ENCODE results near the gene WFDC1. TPM values are rescaled to one million over a fixed set of nuclear protein-coding genes. Genes with fewer than 3 reads are reported as not detected.

The WFDC1 gene
- total RNA-seq = not detected

DNA sequence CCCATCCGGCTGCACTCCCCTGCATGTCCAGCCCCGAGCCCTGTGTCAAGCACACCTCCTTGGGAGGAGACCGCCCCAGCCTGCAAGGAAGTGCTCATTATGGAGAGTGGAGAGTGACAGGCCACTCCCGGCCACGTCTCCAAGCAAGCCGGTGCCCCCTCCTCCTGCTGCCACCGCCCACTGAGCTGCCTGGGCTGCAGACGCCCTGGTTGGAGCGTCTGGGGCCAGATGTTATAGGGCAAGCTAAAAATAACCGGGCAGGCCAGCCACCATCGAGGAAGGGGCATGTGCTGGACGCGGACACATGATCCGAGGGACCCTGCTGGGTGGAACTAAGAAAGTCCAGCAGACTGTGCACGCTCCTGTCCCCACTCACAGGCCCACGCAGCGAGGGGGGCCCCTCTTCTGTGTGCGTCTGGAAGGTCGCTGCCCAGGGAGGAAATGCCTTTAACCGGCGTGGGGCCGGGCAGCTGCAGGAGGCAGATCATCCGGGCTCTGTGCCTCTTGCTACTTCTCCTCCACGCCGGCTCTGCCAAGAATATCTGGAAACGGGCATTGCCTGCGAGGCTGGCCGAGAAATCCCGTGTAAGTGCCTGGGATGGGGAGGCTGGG is at the start of gene WFDC1:
Gene WFDC1 (plus strand): TSS at position 348 of the 612 bp plus-strand sequence. CDS start 94 bp downstream, at position 442.
- no peak for DNase-seq
- peaks cover 9% of the 10 kb centered on the region for H3K4me1 Mint-ChIP-seq (ENCODE audit: low read depth)
- H3K36me3 Mint-ChIP-seq = no peaks in the 10 kb centered on the region
- peaks cover 47% of the 10 kb centered on the region for H3K27me3 Mint-ChIP-seq
- intact Hi-C loops (cut with micrococcal nuclease) = no loop called here
- ChIA-PET CTCF (interaction anchor here (0.7 kb wide), 1 partner anchor 333 kb away, joined by 3 read pairs; no protein-coding TSS in a partner anchor), POLR2A (no interaction called here)
- H3K9me3 Mint-ChIP-seq = no peaks in the 10 kb centered on the region
- no peak within 1 kb of the TSS for H3K27ac Mint-ChIP-seq
- H3K4me3 Mint-ChIP-seq = no peak within 1 kb of the TSS

DNA sequence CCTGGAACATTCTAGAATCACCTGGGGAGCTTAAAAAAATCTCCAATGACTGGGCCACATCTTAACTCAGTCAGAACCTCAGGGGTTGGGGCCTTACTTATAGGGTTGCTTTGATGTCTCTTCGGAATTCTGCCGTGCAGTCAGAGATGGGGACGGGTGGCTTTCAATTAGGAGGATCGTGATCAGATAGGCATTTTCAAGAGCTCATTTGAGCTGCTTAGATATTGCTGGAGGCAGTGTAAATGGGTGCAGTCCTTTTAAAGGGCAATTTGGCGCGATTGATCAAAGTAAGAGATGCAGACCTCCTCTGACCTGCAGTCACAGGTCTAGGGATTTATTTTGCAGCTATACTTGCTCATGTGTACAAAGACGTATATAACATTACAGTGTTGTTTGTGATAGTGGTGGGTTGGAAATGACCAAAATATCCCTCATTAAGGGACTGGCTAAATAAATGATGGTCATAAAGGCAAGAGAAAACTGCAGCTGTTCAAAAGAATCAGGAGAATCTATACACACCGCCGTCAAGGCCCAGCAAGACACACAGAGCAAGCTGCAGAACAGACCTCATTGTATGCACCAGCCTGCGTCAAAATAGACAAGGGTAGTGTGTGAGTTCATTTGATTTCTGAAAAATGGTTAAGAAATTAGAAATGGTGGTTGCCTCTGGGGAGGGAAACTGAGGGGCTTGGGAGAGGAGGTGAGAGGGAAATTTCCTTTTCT is 48.6 kb upstream of the WFDC1 start:
- no peak for DNase-seq
- no peak overlapping the region for H3K27ac Mint-ChIP-seq
- H3K27me3 Mint-ChIP-seq = peaks cover 8% of the 10 kb centered on the region
- no peak overlapping the region for H3K4me3 Mint-ChIP-seq
- ChIA-PET POLR2A (no interaction called here), CTCF (interaction anchor here (1.2 kb wide), 1 partner anchor 31 kb away, joined by 3 read pairs; no protein-coding TSS in a partner anchor)
- intact Hi-C loops (cut with micrococcal nuclease) = no loop called here
- H3K4me1 Mint-ChIP-seq (ENCODE audit: low read depth) = no peaks in the 10 kb centered on the region
- no peaks in the 10 kb centered on the region for H3K36me3 Mint-ChIP-seq
- peaks cover 4% of the 10 kb centered on the region for H3K9me3 Mint-ChIP-seq

- Mint-ChIP-seq H3K27me3 (peaks cover 11% of the 10 kb centered on the region), H3K4me3 (no peak overlapping the region), H3K9me3 (peaks cover 4% of the 10 kb centered on the region), H3K36me3 (no peaks in the 10 kb centered on the region), H3K4me1 (ENCODE audit: low read depth) (no peaks in the 10 kb centered on the region), H3K27ac (no peak overlapping the region)
- ChIA-PET CTCF (no interaction called here), POLR2A (no interaction called here)
- DNase-seq = no peak
- intact Hi-C loops (cut with micrococcal nuclease) = no loop called here
These were observed 48.0 kb upstream of the WFDC1 start for GRCh38 chr16:84246679-84247077.

- no peaks in the 10 kb centered on the region for H3K4me1 Mint-ChIP-seq (ENCODE audit: low read depth)
- no peak overlapping the region for H3K27ac Mint-ChIP-seq
- no peaks in the 10 kb centered on the region for H3K36me3 Mint-ChIP-seq
- CTCF ChIA-PET = no interaction called here
- POLR2A ChIA-PET = no interaction called here
- no peak overlapping the region for H3K4me3 Mint-ChIP-seq
- peaks cover 4% of the 10 kb centered on the region for H3K9me3 Mint-ChIP-seq
- intact Hi-C loops (cut with micrococcal nuclease) = no loop called here
- no peak for DNase-seq
- peaks cover 12% of the 10 kb centered on the region for H3K27me3 Mint-ChIP-seq
These were observed 47.3 kb upstream of the WFDC1 start for GRCh38 chr16:84247331-84247730.

DNA sequence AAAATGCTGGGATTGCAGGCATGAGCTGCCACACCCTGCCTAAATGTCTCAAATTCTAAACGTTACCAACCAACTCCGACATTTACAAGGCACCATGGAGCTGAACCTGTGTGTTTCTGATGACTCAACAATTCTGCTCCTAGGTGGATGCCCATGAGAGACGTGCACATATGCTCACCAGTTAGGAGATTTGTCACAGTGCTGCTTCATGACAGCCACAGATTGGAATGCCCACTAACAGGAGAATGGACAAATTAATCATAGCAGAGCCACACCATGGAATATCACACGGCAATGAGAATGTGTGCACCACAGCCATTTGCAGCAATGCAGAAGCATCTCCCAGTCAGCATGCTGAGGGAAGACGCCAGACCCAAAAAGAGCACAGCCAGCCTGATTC is 46.8 kb upstream of the WFDC1 start:
- Mint-ChIP-seq H3K4me3 (no peak overlapping the region), H3K4me1 (ENCODE audit: low read depth) (no peaks in the 10 kb centered on the region), H3K27ac (no peak overlapping the region), H3K36me3 (no peaks in the 10 kb centered on the region), H3K9me3 (peaks cover 4% of the 10 kb centered on the region), H3K27me3 (peaks cover 10% of the 10 kb centered on the region)
- ChIA-PET CTCF (no interaction called here), POLR2A (no interaction called here)
- DNase-seq = no peak
- intact Hi-C loops (cut with micrococcal nuclease) = no loop called here

- ChIA-PET POLR2A (no interaction called here), CTCF (no interaction called here)
- H3K9me3 Mint-ChIP-seq = peaks cover 7% of the 10 kb centered on the region
- no peak overlapping the region for H3K4me3 Mint-ChIP-seq
- no peak for DNase-seq
- H3K4me1 Mint-ChIP-seq (ENCODE audit: low read depth) = no peaks in the 10 kb centered on the region
- peaks cover 16% of the 10 kb centered on the region for H3K27me3 Mint-ChIP-seq
- H3K36me3 Mint-ChIP-seq = no peaks in the 10 kb centered on the region
- no peak overlapping the region for H3K27ac Mint-ChIP-seq
- intact Hi-C loops (cut with micrococcal nuclease) = no loop called here
These were observed 42.5 kb upstream of the WFDC1 start for GRCh38 chr16:84252184-84252583.

DNA sequence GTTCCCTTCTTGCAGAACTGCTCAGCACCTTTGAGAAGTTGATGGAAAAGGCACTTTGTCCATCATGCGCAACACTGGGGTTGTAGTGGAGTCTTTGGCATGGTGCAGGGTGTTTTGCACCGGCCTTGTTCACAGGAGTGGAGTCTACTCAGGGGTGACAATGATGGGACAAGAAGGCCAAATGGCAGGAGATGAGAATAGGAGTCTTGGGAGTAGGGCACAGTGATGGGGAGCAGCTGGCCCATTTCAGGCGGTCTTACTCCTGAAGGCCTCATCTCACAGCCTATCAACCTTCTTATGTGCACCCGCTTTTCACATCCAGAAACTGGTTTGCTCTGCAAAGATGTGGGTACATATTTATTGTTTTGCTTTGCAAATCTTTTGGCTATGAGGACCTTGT is 41.5 kb upstream of the WFDC1 start:
- peaks cover 7% of the 10 kb centered on the region for H3K9me3 Mint-ChIP-seq
- no peak for DNase-seq
- CTCF ChIA-PET = no interaction called here
- intact Hi-C loops (cut with micrococcal nuclease) = no loop called here
- POLR2A ChIA-PET = no interaction called here
- peaks cover 20% of the 10 kb centered on the region for H3K27me3 Mint-ChIP-seq
- H3K4me3 Mint-ChIP-seq = no peak overlapping the region
- no peaks in the 10 kb centered on the region for H3K36me3 Mint-ChIP-seq
- H3K27ac Mint-ChIP-seq = no peak overlapping the region
- no peaks in the 10 kb centered on the region for H3K4me1 Mint-ChIP-seq (ENCODE audit: low read depth)

GRCh38 chr16:84254062-84254461 is 40.6 kb upstream of the WFDC1 start:
- no peak for DNase-seq
- intact Hi-C loops (cut with micrococcal nuclease) = no loop called here
- H3K9me3 Mint-ChIP-seq = peaks cover 7% of the 10 kb centered on the region
- H3K27ac Mint-ChIP-seq = no peak overlapping the region
- H3K4me3 Mint-ChIP-seq = no peak overlapping the region
- POLR2A ChIA-PET = no interaction called here
- H3K27me3 Mint-ChIP-seq = peaks cover 22% of the 10 kb centered on the region
- H3K4me1 Mint-ChIP-seq (ENCODE audit: low read depth) = no peaks in the 10 kb centered on the region
- CTCF ChIA-PET = no interaction called here
- no peaks in the 10 kb centered on the region for H3K36me3 Mint-ChIP-seq

DNA sequence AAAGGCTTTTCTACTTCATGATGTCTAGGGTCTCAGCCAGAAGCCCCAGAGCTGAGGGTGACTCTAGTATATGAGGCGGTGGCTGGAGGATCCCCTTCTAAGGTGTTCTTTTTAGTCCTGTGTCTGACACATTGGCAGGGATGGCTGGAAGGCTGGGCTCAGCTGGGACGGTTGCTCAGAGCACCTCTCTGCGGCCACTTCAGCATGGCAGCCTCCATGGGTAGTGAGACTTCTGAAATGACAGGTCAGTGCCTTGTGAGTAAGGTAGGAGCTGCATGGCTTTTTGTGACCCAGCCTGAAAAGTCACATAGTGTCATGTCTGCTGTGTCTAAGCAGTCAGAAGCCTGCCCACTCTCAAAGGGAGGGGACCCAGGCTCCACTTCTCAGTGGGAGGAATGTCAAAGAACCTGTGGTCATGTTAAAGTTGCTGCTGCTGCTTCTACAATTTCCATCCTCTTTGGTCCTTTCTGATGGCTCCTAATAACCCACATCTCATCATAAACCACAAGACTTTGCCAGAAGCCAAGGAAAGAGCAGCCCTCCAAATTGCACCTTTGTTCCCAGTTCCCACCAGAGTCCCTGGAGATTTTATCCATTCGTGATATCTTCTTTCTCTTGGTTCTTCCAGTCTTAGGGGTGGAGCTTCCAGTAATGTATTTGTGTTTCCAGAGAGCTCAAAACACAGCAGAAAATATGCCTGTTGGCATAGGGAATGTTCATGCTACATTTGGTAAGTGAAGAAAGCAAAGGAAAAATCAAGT is 39.4 kb upstream of the WFDC1 start:
- intact Hi-C loops (cut with micrococcal nuclease) = no loop called here
- ChIA-PET POLR2A (no interaction called here), CTCF (no interaction called here)
- H3K9me3 Mint-ChIP-seq = peaks cover 7% of the 10 kb centered on the region
- H3K4me3 Mint-ChIP-seq = no peak overlapping the region
- H3K27ac Mint-ChIP-seq = no peak overlapping the region
- no peak for DNase-seq
- no peaks in the 10 kb centered on the region for H3K36me3 Mint-ChIP-seq
- no peaks in the 10 kb centered on the region for H3K4me1 Mint-ChIP-seq (ENCODE audit: low read depth)
- H3K27me3 Mint-ChIP-seq = peaks cover 22% of the 10 kb centered on the region

DNA sequence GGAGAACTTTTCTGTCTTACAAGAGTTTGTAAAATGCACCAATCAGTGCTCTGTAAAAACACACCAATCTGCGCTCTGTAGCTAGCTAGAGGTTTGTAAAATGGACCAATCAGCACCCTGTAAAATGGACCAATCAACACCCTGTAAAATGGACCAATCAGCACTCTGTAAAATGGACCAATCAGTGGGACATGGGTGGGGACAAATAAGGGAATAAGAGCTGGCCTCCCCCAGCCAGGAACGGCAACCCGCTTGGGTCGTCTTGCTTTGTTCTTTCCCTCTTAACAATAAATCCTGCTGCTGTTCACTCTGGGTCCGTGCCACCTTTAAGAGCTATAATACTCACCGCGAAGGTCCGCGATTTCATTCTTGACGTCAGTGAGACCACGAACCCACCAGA is 36.4 kb upstream of the WFDC1 start:
- no peak for DNase-seq
- H3K27me3 Mint-ChIP-seq = peaks cover 24% of the 10 kb centered on the region
- POLR2A ChIA-PET = no interaction called here
- no peak overlapping the region for H3K4me3 Mint-ChIP-seq
- CTCF ChIA-PET = no interaction called here
- peaks cover 7% of the 10 kb centered on the region for H3K9me3 Mint-ChIP-seq
- H3K36me3 Mint-ChIP-seq = no peaks in the 10 kb centered on the region
- H3K4me1 Mint-ChIP-seq (ENCODE audit: low read depth) = no peaks in the 10 kb centered on the region
- intact Hi-C loops (cut with micrococcal nuclease) = no loop called here
- no peak overlapping the region for H3K27ac Mint-ChIP-seq

DNA sequence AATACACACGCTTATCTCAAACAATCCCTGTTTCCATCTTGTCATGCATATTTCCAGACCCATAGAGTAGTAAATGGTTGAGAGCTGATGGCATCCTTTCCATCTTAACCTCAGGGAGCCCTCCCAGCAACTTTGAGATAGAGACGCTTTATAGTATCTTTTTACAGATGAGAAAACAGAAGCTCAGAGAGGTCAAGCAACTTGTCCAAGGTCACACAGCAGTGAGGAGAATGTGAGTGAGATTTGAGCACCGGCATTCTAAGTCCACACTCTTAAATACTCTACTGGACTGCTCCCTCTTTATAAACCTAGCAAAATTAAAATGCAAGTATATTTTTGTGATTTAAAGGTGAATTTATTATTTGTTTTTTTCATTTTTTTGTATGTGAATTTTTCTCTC is 35.0 kb upstream of the WFDC1 start:
- Mint-ChIP-seq H3K36me3 (no peaks in the 10 kb centered on the region), H3K4me3 (no peak overlapping the region), H3K27ac (no peak overlapping the region), H3K27me3 (peaks cover 24% of the 10 kb centered on the region), H3K4me1 (ENCODE audit: low read depth) (no peaks in the 10 kb centered on the region), H3K9me3 (peaks cover 7% of the 10 kb centered on the region)
- POLR2A ChIA-PET = no interaction called here
- DNase-seq = no peak
- CTCF ChIA-PET = interaction anchor here (1.5 kb wide), 1 partner anchor 48 kb away, joined by 3 read pairs; no protein-coding TSS in a partner anchor
- intact Hi-C loops (cut with micrococcal nuclease) = no loop called here

GRCh38 chr16:84260766-84261554 is 33.7 kb upstream of the WFDC1 start:
- intact Hi-C loops (cut with micrococcal nuclease) = no loop called here
- DNase-seq = no peak
- ChIA-PET CTCF (interaction anchor here (1.5 kb wide), 1 partner anchor 47 kb away, joined by 3 read pairs; no protein-coding TSS in a partner anchor), POLR2A (no interaction called here)
- Mint-ChIP-seq H3K9me3 (no peaks in the 10 kb centered on the region), H3K4me1 (ENCODE audit: low read depth) (no peaks in the 10 kb centered on the region), H3K4me3 (no peak overlapping the region), H3K36me3 (no peaks in the 10 kb centered on the region), H3K27ac (no peak overlapping the region), H3K27me3 (peaks cover 24% of the 10 kb centered on the region)
